H9 (cell line): ENCODE measurements around the gene KLRC4. TPM values are rescaled to one million over a fixed set of nuclear protein-coding genes. Genes with fewer than 3 reads are reported as not detected.

Experiments used
- DNase-seq: peaks from one replicate; pipeline ENCODE4 v3.0.0-alpha.2; 2017
- H2AFZ ChIP-seq: one replicate; pipeline ENCODE4 v1.6.1; 2013; ENCODE audit warnings: mild to moderate bottlenecking, low read length, control low read depth, moderate library complexity
- H2AK5ac ChIP-seq: 2 replicates; pipeline ENCODE4 v1.6.1; 2013; ENCODE audit warnings: low read length, control low read depth, mixed read lengths; ENCODE audit not compliant: insufficient read length
- H2BK120ac ChIP-seq: one replicate; pipeline ENCODE4 v1.6.1; 2013; ENCODE audit warnings: low read depth, mild to moderate bottlenecking, low read length, control low read depth, inconsistent platforms; ENCODE audit not compliant: poor library complexity, severe bottlenecking
- H2BK12ac ChIP-seq: 2 replicates; pipeline ENCODE4 v1.6.1; 2013; ENCODE audit warnings: low read length, control low read depth, mixed read lengths, low read depth; ENCODE audit not compliant: insufficient read length
- H2BK15ac ChIP-seq: 2 replicates; pipeline ENCODE4 v1.6.1; 2013; ENCODE audit warnings: low read depth, low read length, control low read depth
- H2BK20ac ChIP-seq: one replicate; pipeline ENCODE4 v1.6.1; 2013; ENCODE audit warnings: low read depth, mild to moderate bottlenecking, low read length, control low read depth, inconsistent platforms; ENCODE audit not compliant: poor library complexity, severe bottlenecking
- H2BK5ac ChIP-seq: 2 replicates; pipeline ENCODE4 v1.6.1; 2013; ENCODE audit warnings: low read length, control low read depth, mixed read lengths; ENCODE audit not compliant: insufficient read length
- H3K14ac ChIP-seq: 2 replicates; pipeline ENCODE4 v1.6.1; 2013; ENCODE audit warnings: low read length, control low read depth; ENCODE audit not compliant: insufficient read depth
- H3K18ac ChIP-seq: 2 replicates; pipeline ENCODE4 v1.6.1; 2013; ENCODE audit warnings: low read depth, mild to moderate bottlenecking, mixed read lengths, low read length, control low read depth; ENCODE audit not compliant: insufficient read length
- H3K23ac ChIP-seq: 2 replicates; pipeline ENCODE4 v1.6.1; 2013; ENCODE audit warnings: low read length, control low read depth, mixed read lengths, low read depth; ENCODE audit not compliant: insufficient read length
- H3K23me2 ChIP-seq: 2 replicates; pipeline ENCODE4 v1.6.1; 2013; ENCODE audit warnings: low read depth, mild to moderate bottlenecking, mixed read lengths, low read length, control low read depth; ENCODE audit not compliant: insufficient read length, poor library complexity, severe bottlenecking
- H3K27ac ChIP-seq: 2 replicates; pipeline ENCODE4 v1.5.1; 2013; ENCODE audit warnings: low read length, control low read depth, mixed read lengths, low read depth; ENCODE audit not compliant: insufficient read length
- H3K27me3 ChIP-seq: 2 replicates; pipeline ENCODE4 v1.6.1; 2013; ENCODE audit warnings: low read length, control low read depth, inconsistent platforms; ENCODE audit not compliant: insufficient read depth
- H3K4ac ChIP-seq: 2 replicates; pipeline ENCODE4 v1.6.1; 2013; ENCODE audit warnings: low read depth, mild to moderate bottlenecking, control low read depth, inconsistent platforms, low read length, moderate library complexity
- H3K4me1 ChIP-seq: 2 replicates; pipeline ENCODE4 v1.6.1; 2013; ENCODE audit warnings: low read length, control low read depth, inconsistent platforms; ENCODE audit not compliant: insufficient read depth
- H3K4me2 ChIP-seq: 2 replicates; pipeline ENCODE4 v1.6.1; 2013; ENCODE audit warnings: low read length, control low read depth, mixed read lengths; ENCODE audit not compliant: insufficient read length, insufficient read depth
- H3K56ac ChIP-seq: 2 replicates; pipeline ENCODE4 v1.6.1; 2013; ENCODE audit warnings: low read depth, mild to moderate bottlenecking, mixed read lengths, low read length, control low read depth; ENCODE audit not compliant: insufficient read length
- H3K79me1 ChIP-seq: 2 replicates; pipeline ENCODE4 v1.6.1; 2013; ENCODE audit warnings: low read depth, mild to moderate bottlenecking, moderate library complexity, low read length, control low read depth, inconsistent platforms; ENCODE audit not compliant: insufficient read depth, poor library complexity, severe bottlenecking
- H3K79me2 ChIP-seq: 2 replicates; pipeline ENCODE4 v1.6.1; 2013; ENCODE audit warnings: low read length, control low read depth, inconsistent platforms; ENCODE audit not compliant: insufficient read depth
- H3K9ac ChIP-seq: 2 replicates; pipeline ENCODE4 v1.6.1; 2013; ENCODE audit warnings: low read length, control low read depth, mixed read lengths; ENCODE audit not compliant: insufficient read length; ENCODE audit errors: extremely low read depth
- H3K9me3 ChIP-seq: one replicate; pipeline ENCODE4 v1.6.1; 2013; ENCODE audit warnings: low read depth, low read length, inconsistent platforms; ENCODE audit not compliant: control insufficient read depth
- H3T11ph ChIP-seq: one replicate; pipeline ENCODE4 v1.6.1; 2013; ENCODE audit warnings: mild to moderate bottlenecking, low read length, control low read depth, inconsistent platforms
- H4K20me1 ChIP-seq: one replicate; pipeline ENCODE4 v1.6.1; 2013; ENCODE audit not compliant: control insufficient read depth, insufficient read length, insufficient read depth
- H4K5ac ChIP-seq: 2 replicates; pipeline ENCODE4 v1.6.1; 2013; ENCODE audit warnings: low read depth, mild to moderate bottlenecking, mixed read lengths, low read length, control low read depth; ENCODE audit not compliant: insufficient read length
- H4K8ac ChIP-seq: replicated peaks from 2 replicates; pipeline ENCODE4 v1.6.1; 2013; ENCODE audit warnings: low read length, control low read depth, mixed read lengths, low read depth; ENCODE audit not compliant: insufficient read length
- H4K91ac ChIP-seq: 2 replicates; pipeline ENCODE4 v1.6.1; 2013; ENCODE audit warnings: low read depth, mild to moderate bottlenecking, moderate library complexity, mixed read lengths, low read length, control low read depth; ENCODE audit not compliant: insufficient read length
- H3K27ac Mint-ChIP-seq, 3 experiments: 2 replicates in 2 of 3; 3 replicates in 1 of 3; pipeline ENCODE4 v1.8.0; 2020 to 2021; ENCODE audit warnings: mixed read lengths in 3 of 3, mild to moderate bottlenecking in 1 of 3, moderate library complexity in 1 of 3
- H3K27me3 Mint-ChIP-seq: 2 replicates; pipeline ENCODE4 v1.8.0; 2021; ENCODE audit warnings: low read depth, mild to moderate bottlenecking, moderate library complexity, mixed read lengths
- H3K36me3 Mint-ChIP-seq, 3 experiments: 2 replicates in 2 of 3; 3 replicates in 1 of 3; pipeline ENCODE4 v1.8.0; 2020 to 2021; ENCODE audit warnings: low read depth in 3 of 3, mixed read lengths in 3 of 3; ENCODE audit not compliant: insufficient read depth in 1 of 3
- H3K4me1 Mint-ChIP-seq, 2 experiments: 2 replicates each; pipeline ENCODE4 v1.8.0; 2020; ENCODE audit warnings: mixed read lengths in 2 of 2
- H3K4me3 Mint-ChIP-seq, 2 experiments: 2 replicates in 1 of 2; 3 replicates in 1 of 2; pipeline ENCODE4 v1.8.0; 2020 to 2021; ENCODE audit warnings: mild to moderate bottlenecking in 2 of 2, mixed read lengths in 2 of 2, moderate library complexity in 1 of 2
- H3K9me3 Mint-ChIP-seq, 2 experiments: 2 replicates in 1 of 2; 3 replicates in 1 of 2; pipeline ENCODE4 v1.8.0; 2020; ENCODE audit warnings: mild to moderate bottlenecking in 2 of 2, mixed read lengths in 2 of 2, moderate library complexity in 1 of 2
- CTCF ChIP-seq: fragments of 200-600 bp; sonication (generic); conservative IDR thresholded peaks from 3 replicates; pipeline ENCODE4 v1.8.0; 2021; ENCODE audit warnings: antibody characterized with exemption, mild to moderate bottlenecking
- WGBS: extraction: QIAGEN DNeasy Blood & Tissue Kit; methylation state at CpG from one replicate; pipeline ENCODE4 v1.1.7; 2013; ENCODE audit warnings: missing lambda C conversion rate, low lambda C conversion rate, mixed read lengths; ENCODE audit not compliant: insufficient read length; ENCODE audit errors: extremely low coverage; 5-methylcytosine and 5-hydroxymethylcytosine counted together
- total RNA-seq: library from RNA; stranded (reverse); gene quantifications from 2 replicates; pipeline ENCODE4 v1.2.1, GENCODE V29; 2021

KLRC4 gene
- total RNA-seq, 1 experiment from 2014 or later, result not detected

GRCh38 chr12:10358131-10358530 lies 51.4 kb downstream of the KLRC4 start:
- peaks cover 3 to 24% (median 5%) of the 10 kb centered on the region in 3 experiments; a peak in 6 of 7 replicates for H3K36me3 Mint-ChIP-seq
- peaks cover 7 to 8% of the 10 kb centered on the region in 2 experiments; a peak in 4 of 5 replicates for H3K9me3 Mint-ChIP-seq
- TF ChIP-seq CTCF, result no peak
- H4K5ac ChIP-seq, result no peak overlapping the region
- no peaks in the 10 kb centered on the region for H3K23me2 ChIP-seq
- H3T11ph ChIP-seq, result no peak overlapping the region
- no peaks in the 10 kb centered on the region; the same call in 1 of the 2 replicates for H3K27me3 Mint-ChIP-seq
- H3K4me1 Mint-ChIP-seq, result peaks cover 33 to 37% of the 10 kb centered on the region in 2 experiments
- no peaks in the 10 kb centered on the region for H3K79me2 ChIP-seq
- H2BK12ac ChIP-seq, result no peak overlapping the region
- H3K27ac Mint-ChIP-seq, result no peak overlapping the region
- peaks cover 4% of the 10 kb centered on the region; the same call in 1 of the 2 replicates for H3K4me1 ChIP-seq
- H3K4ac ChIP-seq, result no peak overlapping the region
- H3K79me1 ChIP-seq, result no peaks in the 10 kb centered on the region
- no peaks in the 10 kb centered on the region for H3K27me3 ChIP-seq
- no peak overlapping the region for H4K91ac ChIP-seq
- no peak overlapping the region for H2BK5ac ChIP-seq
- no peak overlapping the region for H3K56ac ChIP-seq
- DNase-seq, result no peak
- no peaks in the 10 kb centered on the region for H3K9me3 ChIP-seq
- H3K23ac ChIP-seq, result no peak overlapping the region
- no peak overlapping the region for H3K4me2 ChIP-seq
- H3K27ac ChIP-seq, result no peak overlapping the region
- WGBS, result no CpG with 5 or more reads among the region's 5 CpGs
- no peaks in the 10 kb centered on the region for H4K20me1 ChIP-seq
- H3K14ac ChIP-seq, result no peak overlapping the region
- H3K9ac ChIP-seq, result no peak overlapping the region
- H2BK120ac ChIP-seq, result no peak overlapping the region
- H2AK5ac ChIP-seq, result no peak overlapping the region
- H2BK15ac ChIP-seq, result no peak overlapping the region
- no peak overlapping the region for H2BK20ac ChIP-seq
- no peak overlapping the region for H3K4me3 Mint-ChIP-seq
- no peak overlapping the region for H4K8ac ChIP-seq
- H2AFZ ChIP-seq, result no peak overlapping the region
- H3K18ac ChIP-seq, result no peak overlapping the region

Other genes starting within 250 kb of the KLRC4 start
- gene OLR1, start 237.6 kb downstream of the KLRC4 start, total RNA-seq, result not detected in 2 replicates
- gene TMEM52B, start 230.7 kb downstream of the KLRC4 start, total RNA-seq, result not detected in 2 replicates
- gene GABARAPL1, start 196.9 kb downstream of the KLRC4 start, total RNA-seq, result 53.4 and 55.6 TPM in 2 replicates
- gene KLRD1, start 101.9 kb downstream of the KLRC4 start, total RNA-seq, result not detected in 2 replicates
- not detected in 2 replicates for gene KLRK1, start 19.7 kb downstream of the KLRC4 start, total RNA-seq
- gene KLRC3, start 10.8 kb upstream of the KLRC4 start, total RNA-seq, result not detected in 2 replicates
- not detected in 2 replicates for gene KLRC2, start 26.3 kb upstream of the KLRC4 start, total RNA-seq
- not detected in 2 replicates for gene KLRC1, start 43.6 kb upstream of the KLRC4 start, total RNA-seq
- gene EIF2S3B, start 96.1 kb upstream of the KLRC4 start, total RNA-seq, result 2.1 and 2.2 TPM in 2 replicates
- 64.5 and 66.6 TPM in 2 replicates for gene MAGOHB, start 203.9 kb upstream of the KLRC4 start, total RNA-seq